Stimulated activated CD4-positive, alpha-beta T cell treated with anti-CD3 and anti-CD28 coated beads, Interleukin-1b, Interleukin-23, amount 100 ng/mL, for 24 hours (primary cell): ENCODE measurements around the gene WWC2.

Source experiments
- DNase-seq, 4 experiments: peaks; one replicate each; pipeline ENCODE4 v3.0.0-alpha.2; 2020; ENCODE audit warnings: low read depth in 4 of 4, low spot score in 1 of 4

The WWC2 gene

GRCh38 chr4:183348706-183349659 lies 249.9 kb downstream of the WWC2 start:
- DNase-seq, result peak in 2 of 4 experiments; percentile 1 to 32

GRCh38 chr4:183349673-183350072 lies 250.6 kb downstream of the WWC2 start:
- no peak for DNase-seq

GRCh38 chr4:183350317-183351071 lies 251.4 kb downstream of the WWC2 start:
- DNase-seq, result no peak

- DNase-seq, result no peak
Observed at GRCh38 chr4:183352546-183352945, 253.5 kb downstream of the WWC2 start.

- no peak for DNase-seq
Observed at GRCh38 chr4:183353557-183353956, 254.5 kb downstream of the WWC2 start.

- DNase-seq, result no peak
Observed at GRCh38 chr4:183354219-183354618, 255.2 kb downstream of the WWC2 start.

GRCh38 chr4:183355405-183355804 lies 256.3 kb downstream of the WWC2 start:
- no peak for DNase-seq

- no peak for DNase-seq
Observed at GRCh38 chr4:183356173-183356830, 257.2 kb downstream of the WWC2 start.

GRCh38 chr4:183356931-183357675 lies 258.0 kb downstream of the WWC2 start:
- no peak for DNase-seq

GRCh38 chr4:183358215-183358755 lies 259.2 kb downstream of the WWC2 start:
- no peak for DNase-seq

GRCh38 chr4:183360161-183360919 lies 261.3 kb downstream of the WWC2 start:
- no peak for DNase-seq

- no peak for DNase-seq
Observed at GRCh38 chr4:183362036-183362435, 263.0 kb downstream of the WWC2 start.

GRCh38 chr4:183362916-183363542 lies 264.0 kb downstream of the WWC2 start:
- no peak for DNase-seq

GRCh38 chr4:183364025-183364424 lies 265.0 kb downstream of the WWC2 start:
- no peak for DNase-seq

GRCh38 chr4:183366206-183366835 lies 267.3 kb downstream of the WWC2 start:
- no peak for DNase-seq

- DNase-seq, result no peak
Observed at GRCh38 chr4:183369073-183369472, 270.0 kb downstream of the WWC2 start.
